ENCODE data around the gene MOG.
A peak's percentile ranks its signal among the peaks of the same experiment; 100 is the strongest.

Gene MOG

GRCh38 chr6:29685718-29686326 is 28.9 kb downstream of the MOG start:
- H3K4me3 ChIP-seq (ENCODE audit: control insufficient read depth, low read depth, low read length): no peak overlapping the region
- no peak for DNase-seq (ENCODE audit: low read depth)
- TF ChIP-seq, protein P1, sequence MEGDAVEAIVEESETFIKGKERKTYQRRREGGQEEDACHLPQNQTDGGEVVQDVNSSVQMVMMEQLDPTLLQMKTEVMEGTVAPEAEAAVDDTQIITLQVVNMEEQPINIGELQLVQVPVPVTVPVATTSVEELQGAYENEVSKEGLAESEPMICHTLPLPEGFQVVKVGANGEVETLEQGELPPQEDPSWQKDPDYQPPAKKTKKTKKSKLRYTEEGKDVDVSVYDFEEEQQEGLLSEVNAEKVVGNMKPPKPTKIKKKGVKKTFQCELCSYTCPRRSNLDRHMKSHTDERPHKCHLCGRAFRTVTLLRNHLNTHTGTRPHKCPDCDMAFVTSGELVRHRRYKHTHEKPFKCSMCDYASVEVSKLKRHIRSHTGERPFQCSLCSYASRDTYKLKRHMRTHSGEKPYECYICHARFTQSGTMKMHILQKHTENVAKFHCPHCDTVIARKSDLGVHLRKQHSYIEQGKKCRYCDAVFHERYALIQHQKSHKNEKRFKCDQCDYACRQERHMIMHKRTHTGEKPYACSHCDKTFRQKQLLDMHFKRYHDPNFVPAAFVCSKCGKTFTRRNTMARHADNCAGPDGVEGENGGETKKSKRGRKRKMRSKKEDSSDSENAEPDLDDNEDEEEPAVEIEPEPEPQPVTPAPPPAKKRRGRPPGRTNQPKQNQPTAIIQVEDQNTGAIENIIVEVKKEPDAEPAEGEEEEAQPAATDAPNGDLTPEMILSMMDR (conservative IDR thresholded peaks at IDR 0.05; ENCODE audit: control insufficient read depth, insufficient read depth, low read depth, low read length): no peak

- TF ChIP-seq, protein P1 (conservative IDR thresholded peaks at IDR 0.05; ENCODE audit: control insufficient read depth, insufficient read depth, low read depth, low read length): no peak
- DNase-seq (ENCODE audit: low read depth): no peak
- H3K4me3 ChIP-seq (ENCODE audit: control insufficient read depth, low read depth, low read length): no peak overlapping the region
Observed at GRCh38 chr6:29694637-29695036, 37.7 kb downstream of the MOG start.

- TF ChIP-seq, protein P1 (conservative IDR thresholded peaks at IDR 0.05; ENCODE audit: control insufficient read depth, insufficient read depth, low read depth, low read length): peak; percentile 57
- no peak overlapping the region for H3K4me3 ChIP-seq (ENCODE audit: control insufficient read depth, low read depth, low read length)
- DNase-seq (ENCODE audit: low read depth): peak; percentile 24
Observed at GRCh38 chr6:29696147-29697125, 39.5 kb downstream of the MOG start.

DNA sequence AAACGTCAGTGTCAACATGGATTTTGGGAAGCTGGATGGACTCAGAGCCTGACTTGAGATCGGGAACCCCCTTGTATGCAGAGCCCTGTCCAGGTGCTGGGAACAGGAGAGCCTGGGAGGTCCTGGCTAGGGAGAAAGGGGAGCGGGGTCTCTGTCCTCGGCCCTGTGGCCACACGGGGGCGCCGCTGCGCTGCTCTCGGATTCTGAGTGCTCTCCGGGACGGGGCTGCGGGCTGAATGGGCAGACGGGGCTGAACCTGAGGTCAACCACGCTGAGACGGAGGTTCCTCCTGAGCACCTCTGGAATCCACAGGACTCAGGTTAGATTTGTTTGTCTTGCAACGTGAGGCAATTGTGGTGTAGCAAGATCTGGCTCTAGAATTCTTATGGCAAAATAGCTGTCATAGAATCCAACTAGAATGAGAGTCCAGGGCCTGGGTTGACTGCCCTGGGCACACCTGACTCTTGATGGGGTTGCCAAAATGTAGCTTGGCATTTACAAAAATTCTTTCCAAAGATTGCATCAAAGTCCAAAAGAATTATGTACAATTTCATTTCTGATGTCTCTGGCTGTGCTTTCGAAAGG is 45.7 kb downstream of the MOG start:
- TF ChIP-seq, protein P1 (conservative IDR thresholded peaks at IDR 0.05; ENCODE audit: control insufficient read depth, insufficient read depth, low read depth, low read length): peak; percentile 53
- peak; percentile 13 for DNase-seq (ENCODE audit: low read depth)

GRCh38 chr6:29705389-29706231 is 48.7 kb downstream of the MOG start:
- no peak overlapping the region for H3K4me3 ChIP-seq (ENCODE audit: control insufficient read depth, low read depth, low read length)
- peak; percentile 56 for DNase-seq (ENCODE audit: low read depth)
- TF ChIP-seq, protein P1 (conservative IDR thresholded peaks at IDR 0.05; ENCODE audit: control insufficient read depth, insufficient read depth, low read depth, low read length): peak; percentile 66

More for the DNA sequence above, 45.7 kb downstream of the MOG start:
- no peak overlapping the region for H3K4me3 ChIP-seq (ENCODE audit: control insufficient read depth, low read depth, low read length)

Measured in fibroblast of mammary gland (primary cell).